K562 (cell line): ENCODE data around the gene ATP4B. TPM values are rescaled to one million over a fixed set of nuclear protein-coding genes. Genes with fewer than 3 reads are reported as not detected.
A peak's percentile ranks its signal among the peaks of the same experiment; 100 is the strongest.

Experiments used
- ATAC-seq: fragments of 200-7000 bp; cut with Tn5 transposase; 3 replicates; pipeline ENCODE4 v1.9.1; 2020; ENCODE audit warnings: moderate library complexity
- BruUV-seq: library from RNA; stranded (reverse); fragments of 400-500 nt; replicated peaks from 2 replicates; lab custom pipeline; 2021; lab: Mats Ljungman, UMichigan
- CTCF ChIA-PET: fragments of 300-600 bp; formaldehyde crosslinking; extraction: SDS; loops from one replicate; lab custom pipeline; 2021; ENCODE audit warnings: low intra/inter-chr PET ratio; lab: Yijun Ruan, JAX
- POLR2A ChIA-PET: fragments of 300-600, 350-650 bp; sonication (Branson Sonifier 250); formaldehyde crosslinking; extraction: SDS; loops from one replicate; lab custom pipeline; 2021; ENCODE audit warnings: antibody characterized with exemption, inconsistent platforms; lab: Yijun Ruan, JAX
- DNase-seq, 4 experiments: peaks; one replicate each; pipeline versions ENCODE4 v3.0.0 to v3.0.0-alpha.2; 2011 to 2018; ENCODE audit warnings: low spot score in 3 of 4, mixed read lengths in 3 of 4; ENCODE audit errors: extremely low read depth in 1 of 4
- FAIRE-seq: peaks from 2 replicates; lab custom pipeline; 2011; peaks lifted over from hg19 to GRCh38; lab: Jason Lieb, UNC
- H2AFZ ChIP-seq: 2 replicates; pipeline ENCODE4 v1.6.0; 2011; ENCODE audit warnings: low read depth, low read length, control low read depth, inconsistent platforms
- H3K27ac ChIP-seq: fragments of 200-600 bp; 3 replicates; pipeline ENCODE4 v1.8.0; 2011; ENCODE audit warnings: low read depth, mild to moderate bottlenecking, control low read depth, inconsistent platforms, low read length, moderate library complexity, mixed read lengths; ENCODE audit errors: extremely low read depth
- H3K27me3 ChIP-seq, 2 experiments: fragments of 300-600 bp in 1 of 2; 2 replicates in 1 of 2; 3 replicates in 1 of 2; pipeline versions ENCODE4 v1.6.0 to v1.8.0; 2011; ENCODE audit warnings: inconsistent platforms in 2 of 2, low read length in 2 of 2, mild to moderate bottlenecking in 1 of 2, mixed read lengths in 1 of 2, moderate library complexity in 1 of 2; ENCODE audit not compliant: control insufficient read depth in 2 of 2, insufficient read depth in 2 of 2
- H3K36me3 ChIP-seq: fragments of 300-600 bp; 3 replicates; pipeline ENCODE4 v1.8.0; 2011; ENCODE audit warnings: mild to moderate bottlenecking, low read length, inconsistent platforms; ENCODE audit not compliant: control insufficient read depth, insufficient read depth
- H3K4me1 ChIP-seq, 2 experiments: fragments of 200-600 bp in 1 of 2; replicated peaks in 1 of 2; 2 replicates in 1 of 2; 3 replicates in 1 of 2; pipeline versions ENCODE4 v1.5.1 to v1.8.0; 2011; ENCODE audit warnings: inconsistent platforms in 2 of 2, low read length in 2 of 2, mild to moderate bottlenecking in 1 of 2, mixed read lengths in 1 of 2, moderate library complexity in 1 of 2; ENCODE audit not compliant: control insufficient read depth in 2 of 2, insufficient read depth in 2 of 2
- H3K4me2 ChIP-seq: 2 replicates; pipeline ENCODE4 v1.6.1; 2011; ENCODE audit warnings: low read length, control low read depth, inconsistent platforms, mixed read lengths; ENCODE audit not compliant: insufficient read depth
- H3K4me3 ChIP-seq: fragments of 200-600 bp; sonication (generic), shearing (Covaris generic); 2 replicates; pipeline ENCODE4 v1.5.1; 2016; ENCODE audit warnings: control low read depth, inconsistent platforms
- H3K79me2 ChIP-seq: fragments of 200-600 bp; 3 replicates; pipeline ENCODE4 v1.8.0; 2011; ENCODE audit warnings: low read length, inconsistent platforms; ENCODE audit not compliant: control insufficient read depth, insufficient read depth
- H3K9ac ChIP-seq, 2 experiments: 2 replicates each; pipeline versions ENCODE4 v1.6.0 to v1.6.1; 2011; ENCODE audit warnings: low read depth in 2 of 2, low read length in 2 of 2, control low read depth in 1 of 2, inconsistent platforms in 1 of 2, mild to moderate bottlenecking in 1 of 2, mixed read lengths in 1 of 2; ENCODE audit not compliant: insufficient read depth in 1 of 2
- H3K9me1 ChIP-seq: one replicate; pipeline ENCODE4 v1.6.0; 2011; ENCODE audit warnings: inconsistent platforms, mild to moderate bottlenecking, low read length, moderate library complexity; ENCODE audit not compliant: control insufficient read depth, insufficient read depth
- H3K9me3 ChIP-seq: replicated peaks from 2 replicates; pipeline ENCODE4 v1.5.1; 2011; ENCODE audit warnings: low read depth, low read length, inconsistent platforms; ENCODE audit not compliant: control insufficient read depth, insufficient read depth
- H4K20me1 ChIP-seq: replicated peaks from 2 replicates; pipeline ENCODE4 v1.6.1; 2011; ENCODE audit warnings: low read length, inconsistent platforms, mixed read lengths; ENCODE audit not compliant: control insufficient read depth, insufficient read depth
- BRD9 ChIP-seq: fragments of 450-650 bp; IDR thresholded peaks from 2 replicates; pipeline ENCODE4 v1.6.1; 2018; ENCODE audit warnings: low read depth; ENCODE audit not compliant: partially characterized antibody
- BRF2 ChIP-seq: IDR thresholded peaks from 3 replicates; pipeline ENCODE4 v1.6.1; 2011; ENCODE audit warnings: borderline replicate concordance, mild to moderate bottlenecking; ENCODE audit not compliant: insufficient read length, insufficient read depth
- CCNT2 ChIP-seq: IDR thresholded peaks from 2 replicates; pipeline ENCODE4 v1.6.1; 2011; ENCODE audit warnings: borderline replicate concordance, low read depth, mild to moderate bottlenecking, moderate library complexity, mixed read lengths, low read length; ENCODE audit not compliant: insufficient read length; ENCODE audit errors: extremely low read depth
- FOSL1 ChIP-seq: fragments of 200-800 bp; sonication (Bioruptor generic); conservative IDR thresholded peaks from 2 replicates; pipeline ENCODE4 v1.6.1; 2016; ENCODE audit warnings: missing genetic modification characterization, missing compliant biosample characterization
- HDGF ChIP-seq: fragments of 450-650 bp; IDR thresholded peaks from 2 replicates; pipeline ENCODE4 v1.6.1; 2016
- IRF9 ChIP-seq: fragments of 450-650 bp; IDR thresholded peaks from 2 replicates; pipeline ENCODE4 v1.6.1; 2016; ENCODE audit warnings: missing biosample characterization, missing genetic modification characterization
- MYBL2 ChIP-seq, 2 experiments: fragments of 450-650 bp in 1 of 2; sonication (generic) in 1 of 2; formaldehyde crosslinking in 1 of 2; IDR thresholded peaks; 2 replicates each; pipeline versions ENCODE4 v1.6.1 to v1.8.1; 2017 to 2022; ENCODE audit warnings: borderline replicate concordance in 1 of 2, inconsistent platforms in 1 of 2, low read depth in 1 of 2, mild to moderate bottlenecking in 1 of 2, missing genetic modification reagents in 1 of 2, moderate library complexity in 1 of 2
- SFPQ ChIP-seq: fragments of 200-400 bp; formaldehyde crosslinking; IDR thresholded peaks from 2 replicates; pipeline ENCODE4 v1.6.1; 2017; ENCODE audit warnings: mild to moderate bottlenecking, low read depth, low read length, moderate library complexity
- SRSF9 ChIP-seq: fragments of 200-400 bp; formaldehyde crosslinking; IDR thresholded peaks from 2 replicates; pipeline ENCODE4 v1.6.1; 2017; ENCODE audit warnings: low read depth, low read length, borderline replicate concordance
- USF1 ChIP-seq: sonication (generic); formaldehyde crosslinking; IDR thresholded peaks from 2 replicates; pipeline ENCODE4 v1.9.0; 2022; ENCODE audit warnings: mild to moderate bottlenecking, missing genetic modification reagents
- ZNF316 ChIP-seq: fragments of 450-650 bp; IDR thresholded peaks from 2 replicates; pipeline ENCODE4 v1.6.1; 2016
- ZNF384 ChIP-seq: IDR thresholded peaks from 2 replicates; pipeline ENCODE4 v1.6.1; 2012; ENCODE audit warnings: low read depth, low read length, improper control_type of control experiment
- ZNF707 ChIP-seq: fragments of 250-450 bp; sonication (Bioruptor Pico); conservative IDR thresholded peaks from 2 replicates; pipeline ENCODE4 v1.8.0; 2022; ENCODE audit warnings: inconsistent platforms, mild to moderate bottlenecking, moderate library complexity
- WGBS: fragments of 100-300 bp; shearing (Covaris generic); methylation state at CpG from one replicate; pipeline ENCODE4 v1.1.6; 2016; ENCODE audit warnings: low coverage, mixed read lengths; ENCODE audit not compliant: insufficient coverage; ENCODE audit errors: missing lambda C conversion rate; 5-methylcytosine and 5-hydroxymethylcytosine counted together
- in situ Hi-C: fragments of 300-500 bp; cut with MboI; formaldehyde crosslinking; loops from 4 replicates; pipeline ENCODE4 v1.15.0; 2018; ENCODE audit warnings: inconsistent platforms, mixed read lengths
- intact Hi-C: fragments of 100-400 bp; cut with micrococcal nuclease; formaldehyde crosslinking; loops from 2 replicates; pipeline ENCODE4 v1.14.2; 2022
- polyA plus RNA-seq, 8 experiments: library from polyadenylated mRNA; depleted of rRNA in 4 of 8; stranded (reverse) in 5 of 8; unstranded in 3 of 8; fragments of >200 nt; fragmentation: Nextera tagmentation in 2 of 8; fragmentation: Illumina TruSeq in 1 of 8; extraction: Ambion mirVana in 2 of 8; extraction: Trizol in 1 of 8; gene quantifications; 2 replicates each; pipeline versions ENCODE4 v1.2.1 to v1.2.3, GENCODE V29; 2011 to 2014; ENCODE audit warnings: inconsistent platforms in 1 of 8, missing spikeins in 1 of 8
- total RNA-seq, 7 experiments: library from RNA; depleted of rRNA in 6 of 7; stranded (reverse); fragments of >200 nt in 6 of 7; fragmentation: Illumina TruSeq in 2 of 7; extraction: Trizol in 2 of 7; gene quantifications; 2 replicates each; pipeline versions ENCODE4 v1.2.1 to v1.2.3, GENCODE V29; 2011 to 2021; ENCODE audit warnings: low replicate concordance in 1 of 7

The ATP4B gene
- total and polyA plus RNA-seq, 9 of the 15 experiments (the other 6 are each of a cell fraction or from before 2014, with no cell fraction given), result not detected

GRCh38 chr13:113654591-113655345, 3.2 kb downstream of the ATP4B start:
- ChIA-PET CTCF (no interaction called here), POLR2A (no interaction called here)
- WGBS, result 12% methylated on average over 22 of the region's 39 CpGs
- no peak overlapping the region for H3K4me2 ChIP-seq
- in situ Hi-C loops (loop anchor here (5.0 to 10.0 kb wide), 2 partner anchors 148 to 260 kb away; no protein-coding TSS in a partner anchor), intact Hi-C loops (no loop called here)
- no peak overlapping the region for H3K27ac ChIP-seq
- BruUV-seq, result no TSS peak
- H3K79me2 ChIP-seq, result no peaks in the 10 kb centered on the region
- H3K36me3 ChIP-seq, result no peaks in the 10 kb centered on the region
- ATAC-seq (no peak), FAIRE-seq (no peak), DNase-seq (no peak)
- H3K4me1 ChIP-seq, result peaks cover 0 to 16% of the 10 kb centered on the region in 2 experiments; a peak in 2 of 5 replicates
- H4K20me1 ChIP-seq, result no peaks in the 10 kb centered on the region; the same call in 1 of the 2 replicates
- H3K27me3 ChIP-seq, result peaks cover 20 to 77% of the 10 kb centered on the region in 2 experiments
- no peaks in the 10 kb centered on the region for H3K9me1 ChIP-seq
- no peak overlapping the region for H3K9ac ChIP-seq
- no peak overlapping the region for H2AFZ ChIP-seq
- no peak overlapping the region for H3K4me3 ChIP-seq
- H3K9me3 ChIP-seq, result no peaks in the 10 kb centered on the region
- no peak for TF ChIP-seq SFPQ
- no peak for TF ChIP-seq CCNT2
- TF ChIP-seq ZNF384, result no peak
- TF ChIP-seq BRF2, result no peak
- TF ChIP-seq FOSL1 (tag), result no peak
- no peak for TF ChIP-seq MYBL2 (IDR thresholded peaks at IDR 0.05; ENCODE audit: low read depth)
- TF ChIP-seq MYBL2 (CRISPR knock-in tag; IDR thresholded peaks at IDR 0.05; ENCODE audit: borderline replicate concordance), result no peak
- TF ChIP-seq ZNF707, result no peak
- TF ChIP-seq USF1 (CRISPR knock-in tag), result no peak
- no peak for TF ChIP-seq SRSF9
- TF ChIP-seq HDGF, result no peak
- TF ChIP-seq BRD9, result no peak
- TF ChIP-seq IRF9 (tag), result no peak
- TF ChIP-seq ZNF316, result peak; percentile 46; the same call in 1 of the 2 replicates
